Fibroblast of skin of right biceps (primary cell): ENCODE measurements around the gene RBM12.

ENCODE experiments used
- DNase-seq: peaks from one replicate; pipeline ENCODE4 v3.0.0-alpha.2; 2013

Gene RBM12

GRCh38 chr20:35618263-35619131 is 46.2 kb downstream of the RBM12 start:
- DNase-seq, result no peak

- peak; percentile 72 for DNase-seq
Observed at GRCh38 chr20:35617397-35618262, 47.1 kb downstream of the RBM12 start.

- peak; percentile 100 for DNase-seq
Observed at GRCh38 chr20:35616465-35617396, 48.0 kb downstream of the RBM12 start.

GRCh38 chr20:35615667-35616464 is 48.8 kb downstream of the RBM12 start, which contains the start of gene SPAG4:
Gene SPAG4 (plus strand): TSS chr20:35615829. CDS start chr20:35616004, 175 bp downstream.
- DNase-seq, result peak; percentile 68

- no peak for DNase-seq
Observed at GRCh38 chr20:35611482-35611881, 53.2 kb downstream of the RBM12 start.

- DNase-seq, result no peak
Observed at GRCh38 chr20:35610833-35611427, 53.8 kb downstream of the RBM12 start.

- no peak for DNase-seq
Observed at GRCh38 chr20:35607003-35607735, 57.5 kb downstream of the RBM12 start.

GRCh38 chr20:35606127-35606526 is 58.6 kb downstream of the RBM12 start:
- no peak for DNase-seq

- DNase-seq, result no peak
Observed at GRCh38 chr20:35604449-35604747, 60.3 kb downstream of the RBM12 start.

- no peak for DNase-seq
Observed at GRCh38 chr20:35603695-35604448, 60.8 kb downstream of the RBM12 start.

- no peak for DNase-seq
Observed at GRCh38 chr20:35602851-35603495, 61.7 kb downstream of the RBM12 start.

- no peak for DNase-seq
Observed at GRCh38 chr20:35601990-35602389, 62.7 kb downstream of the RBM12 start.

GRCh38 chr20:35600993-35601973 is 63.4 kb downstream of the RBM12 start:
- peak; percentile 76 for DNase-seq

GRCh38 chr20:35600176-35600992 is 64.3 kb downstream of the RBM12 start:
- DNase-seq, result no peak

- no peak for DNase-seq
Observed at GRCh38 chr20:35599776-35600120, 65.0 kb downstream of the RBM12 start.
